ENCODE data around the gene CALML5. TPM values are rescaled to one million over a fixed set of nuclear protein-coding genes. Genes with fewer than 3 reads are reported as not detected.

The CALML5 gene
- total RNA-seq, 4 donors from 2014 or later = not detected

DNA sequence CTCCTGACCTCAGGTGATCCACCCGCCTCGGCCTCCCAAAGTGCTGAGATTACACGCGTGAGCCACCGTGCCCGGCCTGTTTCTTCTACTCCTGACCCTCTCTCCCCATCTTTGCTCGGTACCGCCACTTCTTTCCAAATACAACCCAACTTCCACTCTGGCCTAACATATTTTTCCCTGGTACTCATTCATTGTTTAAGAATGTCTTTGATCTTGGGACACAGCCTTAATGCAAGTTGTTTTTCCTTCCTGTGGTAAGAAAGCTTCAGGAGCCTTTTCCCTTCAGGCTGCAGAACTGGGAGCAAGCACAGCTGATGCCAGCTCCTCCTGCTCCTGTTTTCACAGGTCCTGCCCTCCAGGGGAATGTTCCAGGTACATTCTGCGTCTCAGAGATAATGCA is 39.1 kb upstream of the CALML5 start:
- TF ChIP-seq, protein P1, sequence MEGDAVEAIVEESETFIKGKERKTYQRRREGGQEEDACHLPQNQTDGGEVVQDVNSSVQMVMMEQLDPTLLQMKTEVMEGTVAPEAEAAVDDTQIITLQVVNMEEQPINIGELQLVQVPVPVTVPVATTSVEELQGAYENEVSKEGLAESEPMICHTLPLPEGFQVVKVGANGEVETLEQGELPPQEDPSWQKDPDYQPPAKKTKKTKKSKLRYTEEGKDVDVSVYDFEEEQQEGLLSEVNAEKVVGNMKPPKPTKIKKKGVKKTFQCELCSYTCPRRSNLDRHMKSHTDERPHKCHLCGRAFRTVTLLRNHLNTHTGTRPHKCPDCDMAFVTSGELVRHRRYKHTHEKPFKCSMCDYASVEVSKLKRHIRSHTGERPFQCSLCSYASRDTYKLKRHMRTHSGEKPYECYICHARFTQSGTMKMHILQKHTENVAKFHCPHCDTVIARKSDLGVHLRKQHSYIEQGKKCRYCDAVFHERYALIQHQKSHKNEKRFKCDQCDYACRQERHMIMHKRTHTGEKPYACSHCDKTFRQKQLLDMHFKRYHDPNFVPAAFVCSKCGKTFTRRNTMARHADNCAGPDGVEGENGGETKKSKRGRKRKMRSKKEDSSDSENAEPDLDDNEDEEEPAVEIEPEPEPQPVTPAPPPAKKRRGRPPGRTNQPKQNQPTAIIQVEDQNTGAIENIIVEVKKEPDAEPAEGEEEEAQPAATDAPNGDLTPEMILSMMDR (IDR thresholded peaks at IDR 0.05; ENCODE audit: low read depth) = no peak

DNA sequence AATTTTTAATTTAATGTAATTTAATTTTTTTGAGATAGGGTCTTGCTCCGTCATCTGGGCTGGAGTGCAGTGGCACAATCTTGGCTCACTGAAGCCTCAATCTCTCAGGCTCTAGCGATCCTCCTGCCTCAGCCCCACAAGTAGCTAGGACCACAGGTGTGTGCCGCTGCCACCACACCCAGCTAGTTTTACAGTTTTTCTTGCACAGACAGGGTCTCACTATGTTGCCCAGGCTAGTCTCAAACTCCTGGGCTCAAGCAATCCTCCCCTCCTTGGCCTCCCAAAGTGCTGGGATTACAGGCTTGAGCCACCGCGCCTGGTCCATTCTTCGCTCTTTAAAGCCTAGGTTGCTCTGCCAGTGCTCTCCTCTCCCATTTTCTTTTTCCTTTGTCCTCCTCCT is 38.3 kb upstream of the CALML5 start:
- TF ChIP-seq, protein P1 (IDR thresholded peaks at IDR 0.05; ENCODE audit: low read depth) = no peak

DNA sequence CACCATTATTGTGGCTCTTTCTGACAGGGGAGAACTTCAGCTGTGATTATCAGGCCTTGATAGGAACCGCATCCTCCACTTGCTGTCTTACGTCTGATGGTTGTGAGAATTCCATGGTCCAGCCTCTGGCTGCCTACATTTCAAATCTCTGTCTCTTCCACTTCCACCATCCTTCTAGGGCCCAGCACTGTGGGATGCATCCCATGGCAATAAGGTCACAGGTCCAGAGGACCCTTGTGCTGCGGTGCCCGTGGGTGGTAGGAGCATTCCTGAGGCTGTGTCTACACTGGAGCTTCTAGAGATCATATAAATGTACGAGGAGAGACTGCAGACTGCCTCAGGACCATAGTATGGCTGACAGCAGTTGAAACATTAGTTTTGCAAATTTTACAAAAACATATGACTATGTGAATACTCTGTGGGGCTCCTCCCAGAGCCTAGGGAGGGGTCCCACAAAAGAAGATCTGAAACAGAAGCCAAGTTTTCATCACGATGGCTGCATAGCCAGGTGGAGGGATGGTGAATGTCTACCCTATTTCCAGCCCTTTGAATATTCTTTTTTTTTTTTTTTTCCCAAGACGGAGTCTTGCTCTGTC is 37.2 kb upstream of the CALML5 start:
- TF ChIP-seq, protein P1 (IDR thresholded peaks at IDR 0.05; ENCODE audit: low read depth) = no peak

DNA sequence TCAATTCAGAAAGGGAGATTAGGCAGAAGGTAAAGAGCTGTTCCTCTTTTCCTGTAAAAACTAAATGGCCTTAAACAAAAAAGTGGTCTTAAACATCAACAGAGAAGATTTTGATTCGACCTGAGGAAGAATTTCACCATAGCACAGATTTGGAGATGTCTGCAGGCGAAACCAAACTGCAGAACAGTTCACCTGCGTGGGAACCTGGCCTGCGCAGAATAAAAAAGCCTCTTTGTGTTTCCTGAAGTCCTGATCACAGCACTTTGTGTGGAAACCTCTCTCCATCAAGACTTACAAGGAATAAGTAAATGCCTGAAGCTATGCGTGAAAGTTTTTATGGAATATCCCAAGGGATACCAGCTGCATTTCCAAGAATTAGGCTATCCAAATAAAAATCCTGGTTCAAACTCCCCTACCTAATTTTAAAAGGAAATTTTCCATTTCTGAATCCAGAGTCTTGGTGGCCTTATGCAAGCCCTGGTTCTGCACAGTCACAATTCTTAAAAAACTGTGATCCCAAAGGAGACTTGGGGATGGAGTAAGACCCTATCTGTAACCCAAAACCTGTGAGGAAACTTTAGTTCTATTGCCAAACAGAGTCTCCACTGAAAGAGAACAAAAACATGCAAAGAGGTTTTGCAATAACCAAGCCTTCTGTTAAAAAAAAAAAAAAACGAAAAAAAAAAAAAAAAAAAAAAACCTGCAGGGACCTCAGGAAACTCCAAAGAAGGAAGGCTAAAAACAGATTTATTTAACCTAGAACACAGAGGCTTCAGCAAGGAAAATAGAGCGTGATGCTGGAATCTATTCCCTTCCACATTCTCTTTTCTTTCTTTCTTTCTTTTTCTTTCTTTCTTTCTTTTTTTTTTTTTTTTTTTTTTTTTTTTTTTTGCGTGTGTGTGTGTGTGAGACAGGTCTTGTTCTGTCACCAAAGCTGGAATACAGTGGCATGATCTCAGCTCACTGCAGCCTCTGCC is 35.8 kb upstream of the CALML5 start:
- TF ChIP-seq, protein P1 (IDR thresholded peaks at IDR 0.05; ENCODE audit: low read depth) = no peak

DNA sequence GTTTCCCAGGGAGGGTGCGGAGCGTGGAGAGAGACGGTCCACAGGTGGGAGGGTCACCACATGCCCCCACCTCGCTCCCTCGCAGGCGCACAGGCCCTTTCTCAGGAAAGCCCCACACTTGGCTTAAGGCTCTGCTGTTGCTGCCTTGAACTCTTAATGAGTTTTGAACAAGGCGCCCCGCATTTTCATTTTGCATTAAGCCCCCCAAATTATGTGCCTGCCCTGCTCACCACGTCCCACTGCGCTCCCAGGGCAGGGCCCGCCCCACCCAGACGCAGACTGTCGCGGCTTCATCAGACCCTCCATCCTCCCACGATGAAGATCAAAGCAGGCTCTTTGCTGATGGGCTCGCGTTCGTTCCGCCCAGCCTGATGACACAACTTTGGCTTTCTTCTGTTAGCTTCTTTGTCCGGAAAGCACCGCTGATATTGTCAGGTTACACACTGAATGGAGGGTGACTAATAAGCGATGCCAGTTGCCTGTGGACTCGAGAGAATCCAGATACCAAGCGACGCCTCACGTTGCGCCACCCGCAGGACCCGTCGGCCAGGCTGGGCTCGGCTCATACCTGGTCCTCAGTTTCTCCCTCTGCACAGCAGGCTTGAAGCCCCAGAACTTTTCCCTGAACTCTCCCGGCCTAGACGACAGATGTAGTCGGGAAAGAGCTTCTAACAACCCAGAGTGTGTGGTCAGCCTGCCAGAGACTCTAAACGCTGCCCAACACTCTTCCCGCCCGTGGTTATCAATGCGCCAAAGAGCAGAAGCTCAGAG is 34.9 kb upstream of the CALML5 start:
- TF ChIP-seq, protein P1 (IDR thresholded peaks at IDR 0.05; ENCODE audit: low read depth) = no peak

DNA sequence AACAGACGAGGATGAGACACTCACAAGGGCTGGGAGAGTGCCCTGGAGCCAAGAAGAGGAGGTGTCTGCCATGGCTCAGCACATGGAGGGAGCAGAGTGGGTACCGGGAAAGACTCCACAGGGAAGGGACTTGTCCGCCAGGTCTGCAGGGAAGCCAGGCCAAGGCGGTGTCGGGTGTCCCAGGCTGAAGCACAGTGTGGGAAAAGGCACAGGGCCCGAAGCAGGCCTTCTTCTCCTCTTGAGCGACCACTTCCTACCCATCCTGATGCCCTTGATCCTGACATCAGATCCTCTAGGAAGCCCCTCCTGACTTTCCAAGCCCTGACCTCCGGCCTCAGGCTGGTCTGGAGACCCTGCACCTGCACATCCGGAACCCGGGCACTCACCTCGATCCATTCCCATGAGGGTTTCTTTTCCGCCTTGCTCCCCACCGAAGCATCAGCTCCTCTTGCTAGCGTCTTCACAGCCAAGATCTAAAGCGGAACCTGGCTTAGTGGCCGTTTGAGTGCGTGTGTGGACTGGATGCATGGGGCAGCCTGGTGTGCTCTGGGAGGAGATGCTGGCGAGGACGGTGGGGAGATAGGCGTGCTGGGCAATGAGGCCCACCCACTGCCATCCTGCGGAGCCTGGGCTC is 33.8 kb upstream of the CALML5 start:
- TF ChIP-seq, protein P1 (IDR thresholded peaks at IDR 0.05; ENCODE audit: low read depth) = no peak
